Lung (tissue), 12 donors: Measurements from ENCODE around the gene ENPP1. TPM values are rescaled to one million over a fixed set of nuclear protein-coding genes. Genes with fewer than 3 reads are reported as not detected.

Experiments used
- ATAC-seq: fragments of 200-7000 bp; cut with Tn5 transposase; one replicate; pipeline ENCODE4 v1.9.1; 2020; ENCODE audit warnings: moderate number of reproducible peaks; ENCODE audit not compliant: insufficient read depth, low FRiP score
- DNase-seq, 3 donors: peaks; one replicate each; pipeline ENCODE4 v3.0.0-alpha.2; 2013 to 2017
- H3K27ac ChIP-seq, 2 donors: one replicate each; pipeline ENCODE4 v1.5.1; 2013; ENCODE audit warnings: mild to moderate bottlenecking in 2 of 2, moderate library complexity in 2 of 2, control low read depth in 1 of 2, inconsistent platforms in 1 of 2, low read depth in 1 of 2, low read length in 1 of 2
- H3K27me3 ChIP-seq, 3 donors: one replicate each; pipeline ENCODE4 v1.5.1; 2013; ENCODE audit warnings: low read length in 2 of 3; ENCODE audit not compliant: control insufficient read depth in 3 of 3, insufficient read depth in 3 of 3
- H3K36me3 ChIP-seq, 4 donors: one replicate each; pipeline ENCODE4 v1.5.1; 2013; ENCODE audit warnings: low read length in 4 of 4, mild to moderate bottlenecking in 1 of 4, moderate library complexity in 1 of 4; ENCODE audit not compliant: control insufficient read depth in 4 of 4, insufficient read depth in 4 of 4
- H3K4me1 ChIP-seq, 5 donors: one replicate each; pipeline ENCODE4 v1.5.1; 2013; ENCODE audit warnings: low read length in 5 of 5, mild to moderate bottlenecking in 2 of 5, moderate library complexity in 1 of 5; ENCODE audit not compliant: control insufficient read depth in 5 of 5, insufficient read depth in 5 of 5
- H3K4me3 ChIP-seq: one replicate; pipeline ENCODE4 v1.5.1; 2013; ENCODE audit warnings: mild to moderate bottlenecking, control low read depth, moderate library complexity
- H3K9ac ChIP-seq, 2 donors: one replicate each; pipeline ENCODE4 v1.5.1; 2013; ENCODE audit warnings: low read length in 2 of 2, control low read depth in 1 of 2; ENCODE audit not compliant: insufficient read depth in 1 of 2
- H3K9me3 ChIP-seq, 4 donors: one replicate each; pipeline ENCODE4 v1.5.1; 2013; ENCODE audit warnings: low read length in 3 of 4, mild to moderate bottlenecking in 1 of 4, moderate library complexity in 1 of 4; ENCODE audit not compliant: control insufficient read depth in 4 of 4, insufficient read depth in 3 of 4
- CTCF ChIP-seq: IDR thresholded peaks from 2 replicates; pipeline ENCODE4 v1.5.1; 2012; ENCODE audit warnings: mild to moderate bottlenecking; ENCODE audit errors: control extremely low read depth, extremely low read depth
- WGBS, 2 donors: extraction: QIAGEN DNeasy Blood & Tissue Kit; methylation state at CpG; one replicate each; pipeline ENCODE4 v1.1.7; 2013; 5-methylcytosine and 5-hydroxymethylcytosine counted together
- polyA plus RNA-seq, 2 donors: library from polyadenylated mRNA; stranded (reverse); fragments of 200-250 nt; gene quantifications; one replicate each; pipeline ENCODE4 v1.2.1, GENCODE V29; 2013
- total RNA-seq, 2 donors: library from RNA; depleted of rRNA in 1 of 2; stranded (reverse); fragments of >200 nt in 1 of 2; gene quantifications; one replicate each; pipeline ENCODE4 v1.2.1, GENCODE V29; 2014 to 2021
- donor health status: control.
- donor health status: control.
- donor health status: Bipolar disorder and iron deficiency.
- donor health status: healthy.
- donor health status: DM: yes; HTN: yes; CAD: no.

The ENPP1 gene
- total and polyA plus RNA-seq, 4 donors, result 0.21 to 7.3 (median 0.82) TPM

- Histone ChIP-seq H3K27ac (no peak overlapping the region), H3K4me3 (no peak overlapping the region), H3K9me3 (peaks cover 0 to 4% (median 0%) of the 10 kb centered on the region in 4 donors), H3K36me3 (no peaks in the 10 kb centered on the region), H3K9ac (no peak overlapping the region), H3K27me3 (no peaks in the 10 kb centered on the region), H3K4me1 (no peaks in the 10 kb centered on the region)
- 91 to 100% methylated on average over 1 of the region's 1 CpG for WGBS, 2 donors
- no peak for TF ChIP-seq CTCF
- ATAC-seq, result no peak
- DNase-seq, result no peak
Measured at GRCh38 chr6:131832363-131832762, 24.5 kb downstream of the ENPP1 start.

- DNase-seq, result no peak
- 91 to 95% methylated on average over 1 of the region's 1 CpG for WGBS, 2 donors
- Histone ChIP-seq H3K27ac (no peak overlapping the region), H3K27me3 (no peaks in the 10 kb centered on the region), H3K4me3 (no peak overlapping the region), H3K9me3 (no peaks in the 10 kb centered on the region), H3K9ac (no peak overlapping the region), H3K4me1 (no peaks in the 10 kb centered on the region), H3K36me3 (no peaks in the 10 kb centered on the region)
- TF ChIP-seq CTCF, result no peak
- ATAC-seq, result no peak
Measured at GRCh38 chr6:131838051-131838450, 30.2 kb downstream of the ENPP1 start.

GRCh38 chr6:131839388-131839787, 31.6 kb downstream of the ENPP1 start:
- no peaks in the 10 kb centered on the region for H3K27me3 ChIP-seq
- ATAC-seq, result no peak

More at GRCh38 chr6:131839388-131839787, 31.6 kb downstream of the ENPP1 start:
- H3K36me3 ChIP-seq, result no peaks in the 10 kb centered on the region
- H3K9ac ChIP-seq, result no peak overlapping the region
- no peaks in the 10 kb centered on the region for H3K9me3 ChIP-seq
- no peak overlapping the region for H3K27ac ChIP-seq
- DNase-seq, result no peak
- H3K4me1 ChIP-seq, result no peaks in the 10 kb centered on the region
- no peak for TF ChIP-seq CTCF
- H3K4me3 ChIP-seq, result no peak overlapping the region
